GM21576 (cell line): ENCODE measurements around the gene C1QTNF5.

Experiments
- ATAC-seq: cut with Tn5 transposase; IDR thresholded peaks from one replicate; pipeline ENCODE4 v1.9.1; 2021; ENCODE audit warnings: mild to moderate bottlenecking, moderate library complexity; ENCODE audit not compliant: unreplicated experiment

C1QTNF5 gene

DNA sequence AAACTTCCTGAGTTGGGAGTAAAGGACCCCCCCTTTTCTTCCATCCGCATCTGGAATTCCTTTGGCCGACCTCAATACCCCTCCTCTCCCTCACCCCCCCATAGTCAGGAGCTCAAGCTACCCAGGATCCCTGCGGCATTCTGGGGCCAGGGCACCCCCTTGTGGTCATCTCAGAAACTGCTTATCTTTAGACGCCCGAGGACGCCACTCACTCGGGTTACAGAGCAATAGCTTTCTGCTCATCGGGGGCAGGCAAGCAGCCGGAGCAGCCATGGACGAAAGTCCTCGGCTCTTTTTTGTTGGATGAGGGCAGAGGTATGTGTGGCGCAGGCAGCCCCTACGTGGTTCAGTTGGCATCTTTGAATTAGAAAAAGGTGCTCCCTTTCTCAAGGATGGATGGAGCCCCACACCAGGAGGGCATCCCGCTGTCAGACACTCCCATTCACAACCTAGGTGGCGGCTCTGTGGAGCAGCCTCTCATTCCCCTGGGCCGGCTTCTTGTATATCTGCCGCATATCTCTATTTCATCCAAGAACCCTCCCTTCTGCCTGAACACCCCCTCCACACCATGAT lies 2.3 kb downstream of the C1QTNF5 start:
- ATAC-seq: no peak

DNA sequence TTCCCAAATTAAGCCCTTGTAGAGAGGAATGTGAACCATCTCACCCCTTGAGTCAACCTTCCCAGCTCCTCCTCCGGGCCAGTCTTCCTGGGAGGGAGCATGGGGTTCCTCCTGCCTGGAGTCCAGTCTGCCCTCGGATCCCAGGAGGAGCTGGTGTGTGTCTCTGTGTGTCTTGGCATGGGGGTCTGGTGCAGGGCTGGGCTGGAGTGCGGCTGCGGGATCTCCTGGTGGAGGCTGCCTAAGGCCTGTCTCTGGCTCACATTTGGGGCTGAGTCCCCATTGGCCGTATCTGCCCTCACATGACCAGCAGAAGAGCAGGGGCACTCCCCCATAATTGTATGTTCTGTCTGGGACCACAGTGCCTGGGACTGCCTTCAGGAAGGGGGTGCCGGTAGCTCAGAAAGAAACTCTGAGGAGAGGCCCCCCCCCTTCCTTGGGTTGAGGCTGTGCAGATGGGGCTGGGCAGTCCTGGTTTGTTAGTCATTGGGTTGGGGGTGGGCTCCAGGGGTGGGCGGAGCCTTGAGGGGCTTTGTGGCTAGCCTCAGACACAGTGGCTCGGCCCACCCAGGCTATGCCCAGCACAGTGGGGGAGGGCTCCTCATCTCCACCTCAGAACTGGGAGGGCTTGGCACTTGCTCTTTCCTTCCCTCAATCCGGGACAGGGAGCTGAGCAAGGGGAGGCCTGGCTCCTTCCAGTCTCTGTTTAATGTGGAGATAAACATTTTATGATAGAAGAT lies 2.9 kb downstream of the C1QTNF5 start:
- ATAC-seq: no peak

DNA sequence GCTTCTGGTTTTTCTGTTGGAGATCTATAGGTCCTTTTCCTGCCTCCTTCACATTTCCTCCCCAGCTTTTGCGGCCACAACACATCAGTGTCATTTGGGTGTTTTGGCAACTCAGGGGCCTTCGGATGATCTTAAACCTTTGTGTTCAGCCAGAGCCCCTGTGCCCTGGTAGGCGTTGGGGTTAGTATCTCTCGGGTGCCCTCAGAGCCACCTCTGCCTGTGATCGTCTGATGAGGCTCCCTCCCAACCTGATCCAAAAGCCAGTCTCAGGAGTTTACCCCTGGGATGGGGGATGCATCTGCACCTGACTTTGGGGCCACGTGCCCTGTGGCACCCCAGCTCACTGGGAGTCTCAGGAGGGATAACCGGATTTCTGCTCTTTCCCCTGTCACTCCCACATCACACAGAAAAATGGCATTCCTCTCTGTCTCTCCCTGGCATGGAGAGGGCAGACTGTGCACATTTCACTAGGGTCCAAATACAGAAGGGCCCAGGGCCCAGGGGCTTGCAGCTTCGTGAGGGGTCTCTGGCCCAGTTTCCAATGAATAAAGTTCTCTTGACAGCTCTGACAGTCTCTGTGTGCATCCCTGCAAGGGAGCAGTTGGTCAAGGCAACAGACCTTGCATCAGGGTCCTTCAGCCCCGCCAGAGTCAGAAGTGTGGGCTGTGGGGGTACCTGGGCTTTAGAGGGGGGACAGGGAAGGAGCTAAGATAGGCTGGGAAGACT lies 3.8 kb downstream of the C1QTNF5 start:
- ATAC-seq: no peak

DNA sequence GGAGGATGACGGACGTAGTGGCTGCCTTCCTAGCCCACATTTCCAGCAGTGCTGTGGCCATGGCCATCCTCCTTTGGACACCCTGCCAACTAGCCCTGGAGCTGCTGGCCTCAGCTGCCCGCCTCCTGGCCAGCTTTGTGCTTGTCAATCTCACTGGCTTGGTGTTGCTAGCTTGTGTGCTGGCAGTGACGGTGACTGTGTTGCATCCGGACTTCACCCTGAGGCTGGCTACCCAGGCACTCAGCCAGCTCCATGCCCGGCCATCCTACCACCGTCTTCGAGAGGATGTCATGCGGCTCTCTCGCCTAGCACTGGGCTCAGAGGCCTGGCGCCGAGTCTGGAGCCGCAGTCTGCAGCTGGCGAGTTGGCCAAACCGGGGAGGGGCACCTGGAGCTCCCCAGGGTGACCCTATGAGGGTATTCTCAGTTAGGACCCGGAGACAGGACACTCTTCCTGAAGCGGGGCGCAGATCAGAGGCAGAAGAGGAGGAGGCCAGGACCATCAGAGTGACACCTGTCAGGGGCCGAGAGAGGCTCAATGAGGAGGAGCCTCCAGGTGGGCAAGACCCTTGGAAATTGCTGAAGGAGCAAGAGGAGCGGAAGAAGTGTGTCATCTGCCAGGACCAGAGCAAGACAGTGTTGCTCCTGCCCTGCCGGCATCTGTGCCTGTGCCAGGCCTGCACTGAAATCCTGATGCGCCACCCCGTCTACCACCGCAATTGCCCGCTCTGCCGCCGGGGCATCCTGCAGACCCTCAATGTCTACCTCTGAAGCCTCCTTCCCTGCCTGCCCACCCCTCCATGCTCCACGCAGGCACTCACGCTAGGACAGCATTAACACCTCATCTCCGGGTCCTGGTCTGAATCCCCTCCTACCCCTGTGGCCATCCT lies 4.8 kb downstream of the C1QTNF5 start:
- ATAC-seq: no peak

DNA sequence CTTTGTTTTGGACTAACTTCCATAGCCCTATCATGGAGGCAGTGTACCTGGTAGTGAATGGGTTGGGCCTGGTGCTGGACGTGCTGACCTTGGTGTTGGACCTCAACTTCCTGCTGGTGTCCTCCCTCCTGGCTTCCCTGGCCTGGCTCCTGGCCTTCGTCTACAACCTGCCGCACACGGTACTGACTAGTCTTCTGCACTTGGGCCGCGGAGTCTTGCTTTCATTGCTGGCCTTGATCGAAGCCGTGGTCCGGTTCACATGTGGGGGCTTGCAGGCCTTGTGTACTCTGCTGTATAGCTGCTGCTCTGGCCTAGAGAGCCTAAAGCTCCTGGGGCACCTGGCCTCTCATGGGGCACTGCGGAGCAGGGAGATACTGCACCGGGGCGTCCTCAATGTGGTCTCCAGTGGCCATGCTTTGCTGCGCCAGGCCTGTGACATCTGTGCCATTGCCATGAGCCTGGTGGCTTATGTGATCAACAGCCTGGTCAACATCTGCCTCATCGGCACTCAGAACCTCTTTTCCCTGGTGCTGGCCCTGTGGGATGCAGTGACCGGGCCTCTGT lies 5.5 kb downstream of the C1QTNF5 start:
- ATAC-seq: no peak

DNA sequence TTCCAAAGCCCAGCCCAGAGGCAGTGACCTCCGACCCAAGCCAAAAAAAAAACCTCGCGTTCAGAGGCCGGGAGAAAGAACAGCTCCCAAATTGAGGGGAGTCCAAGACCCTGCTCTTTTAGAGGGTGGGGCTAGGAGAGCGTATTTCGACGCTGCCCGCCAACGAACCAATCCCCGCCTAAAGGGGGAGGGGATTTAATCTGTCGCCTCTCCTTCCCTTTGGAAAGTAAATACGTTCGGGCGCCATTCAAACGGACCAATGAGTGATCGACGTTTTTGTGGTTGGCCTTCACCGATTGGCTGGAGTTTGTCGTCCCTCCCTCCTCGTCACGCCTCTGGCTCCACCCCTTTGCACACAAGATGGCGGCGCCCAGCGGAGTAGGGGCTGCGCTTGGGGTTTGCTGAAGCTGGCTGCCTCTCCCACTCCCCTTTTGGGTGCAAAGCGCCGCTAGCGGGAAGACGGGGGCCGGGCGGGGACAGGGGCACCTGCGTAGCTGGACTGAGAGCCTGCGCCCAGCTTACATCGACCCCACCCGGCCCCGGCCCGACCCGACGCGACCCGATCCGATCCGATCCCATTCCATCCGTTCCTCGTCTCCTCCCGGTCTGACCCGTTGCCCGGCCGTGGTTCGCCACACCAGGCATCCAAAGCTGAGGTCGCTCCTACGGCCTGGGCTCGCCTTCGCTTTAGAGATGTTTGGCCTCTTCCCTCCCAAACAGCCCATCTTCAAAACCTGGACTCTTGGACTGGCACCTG lies 6.3 kb downstream of the C1QTNF5 start, which contains the start of gene RNF26:
TSS of gene RNF26 (plus strand) at position 354 of the 757 bp plus-strand sequence. CDS start 596 bp downstream, outside the sequence.
- ATAC-seq: peak; percentile 94

DNA sequence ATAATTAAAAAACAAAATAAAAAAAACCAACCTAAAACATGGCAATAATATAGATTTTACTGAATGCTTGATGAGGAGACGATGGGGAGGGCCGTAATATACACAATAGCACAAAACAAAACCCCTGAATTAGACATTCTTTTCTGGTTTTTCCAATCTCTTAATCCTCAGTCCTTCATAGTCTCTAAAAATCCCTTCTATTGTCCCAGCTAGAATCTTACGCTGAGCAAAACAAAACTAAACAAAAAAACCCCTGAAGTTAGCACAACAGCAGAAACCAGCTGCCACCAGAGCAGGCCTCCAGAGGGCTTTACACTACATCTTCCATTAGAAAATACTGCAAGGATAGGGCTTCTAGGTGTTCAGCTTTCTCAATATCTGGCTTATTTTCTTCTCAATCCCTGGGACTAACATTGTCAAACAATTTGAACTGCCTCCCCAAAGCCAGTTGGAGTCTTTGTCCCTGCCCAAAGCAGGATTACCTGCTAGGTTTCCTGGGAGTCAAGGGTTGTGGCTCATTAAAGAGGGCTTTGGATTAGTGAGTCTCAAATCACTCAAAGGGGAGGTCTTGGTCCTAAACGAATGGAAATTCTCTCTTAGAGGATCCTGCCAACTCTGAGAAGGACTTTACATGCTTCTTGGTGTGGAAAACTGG lies 8.4 kb downstream of the C1QTNF5 start:
- ATAC-seq: no peak

DNA sequence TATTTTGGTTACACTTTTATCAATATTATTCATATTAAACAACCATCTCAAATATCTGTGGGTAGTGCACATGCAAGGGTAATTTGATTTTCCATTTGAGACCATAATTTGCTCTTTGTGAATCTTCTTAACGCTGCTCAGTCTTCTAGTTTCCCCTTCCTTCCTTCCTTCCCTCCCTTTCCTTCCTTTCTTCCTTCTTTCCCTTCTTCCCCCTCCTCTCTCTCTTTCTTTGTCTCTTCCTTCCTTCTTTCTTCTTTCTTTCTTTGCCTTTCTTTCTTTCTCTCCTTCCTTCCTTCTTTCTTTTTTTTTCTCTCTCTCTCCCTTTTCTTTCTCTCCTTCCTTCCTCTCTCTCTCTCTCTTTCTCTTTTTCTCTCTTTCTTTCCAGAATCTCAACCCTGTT lies 10.4 kb downstream of the C1QTNF5 start:
- no peak for ATAC-seq

DNA sequence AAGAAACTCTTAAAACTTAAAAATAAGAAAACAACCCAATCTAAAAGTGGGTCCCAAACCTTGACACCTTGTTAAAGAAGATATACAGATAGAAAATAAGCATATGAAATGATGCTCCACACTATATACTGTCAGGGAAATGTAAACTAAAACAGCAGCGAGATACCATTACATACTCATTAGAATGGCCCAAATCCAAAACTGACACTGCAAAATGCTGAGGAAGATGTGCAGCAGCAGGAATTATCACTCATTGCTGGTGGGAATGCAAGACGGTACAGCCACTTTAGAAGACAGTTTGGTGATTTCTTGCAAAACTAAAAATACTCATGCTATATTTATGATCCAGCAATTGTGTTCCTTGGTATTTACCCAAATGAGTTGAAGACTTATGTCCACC lies 11.4 kb downstream of the C1QTNF5 start:
- no peak for ATAC-seq

DNA sequence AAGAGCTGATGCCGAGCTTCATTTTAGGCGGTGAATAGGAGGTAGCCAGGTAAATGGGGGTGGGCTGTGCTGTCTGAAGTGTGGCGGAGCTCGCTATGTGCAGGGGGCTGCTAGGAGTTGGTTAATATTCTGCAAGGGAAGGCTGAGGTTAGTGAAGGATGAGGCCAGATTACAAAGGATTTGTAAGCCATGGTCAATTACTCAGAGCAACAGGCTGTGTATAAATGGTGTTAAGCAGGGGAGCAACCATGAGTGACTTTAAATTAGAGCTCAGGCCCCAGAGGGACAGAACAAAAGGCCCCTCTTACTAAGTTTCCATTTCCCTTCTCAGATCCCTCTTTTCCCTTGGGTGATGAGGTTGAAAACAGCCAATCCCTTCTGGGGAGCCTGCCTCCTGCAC lies 16.5 kb downstream of the C1QTNF5 start:
- ATAC-seq: no peak

DNA sequence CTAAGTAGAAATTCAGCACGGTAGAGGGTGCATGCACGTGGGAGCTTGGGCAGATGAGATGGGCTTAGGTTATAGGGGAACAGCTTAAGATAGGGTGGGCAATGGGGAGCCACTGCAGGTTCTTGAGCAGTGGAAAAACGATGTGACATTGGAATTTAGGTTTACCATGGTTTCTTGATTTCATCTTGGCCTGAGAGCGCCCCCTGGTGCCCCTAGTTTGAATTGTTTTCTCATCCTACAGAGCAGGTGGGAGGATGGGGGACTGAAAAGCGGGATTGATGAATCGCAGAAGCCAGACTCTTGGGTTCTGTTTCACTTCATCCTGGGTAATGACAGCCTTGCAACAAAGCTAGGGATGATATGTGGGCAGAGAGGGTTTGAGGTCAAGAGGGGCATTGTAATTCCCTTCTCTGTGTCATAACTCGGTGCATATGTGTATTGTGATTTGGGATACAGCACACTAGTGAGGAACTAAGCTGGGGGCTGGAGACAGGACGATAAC lies 17.1 kb downstream of the C1QTNF5 start:
- ATAC-seq: no peak

DNA sequence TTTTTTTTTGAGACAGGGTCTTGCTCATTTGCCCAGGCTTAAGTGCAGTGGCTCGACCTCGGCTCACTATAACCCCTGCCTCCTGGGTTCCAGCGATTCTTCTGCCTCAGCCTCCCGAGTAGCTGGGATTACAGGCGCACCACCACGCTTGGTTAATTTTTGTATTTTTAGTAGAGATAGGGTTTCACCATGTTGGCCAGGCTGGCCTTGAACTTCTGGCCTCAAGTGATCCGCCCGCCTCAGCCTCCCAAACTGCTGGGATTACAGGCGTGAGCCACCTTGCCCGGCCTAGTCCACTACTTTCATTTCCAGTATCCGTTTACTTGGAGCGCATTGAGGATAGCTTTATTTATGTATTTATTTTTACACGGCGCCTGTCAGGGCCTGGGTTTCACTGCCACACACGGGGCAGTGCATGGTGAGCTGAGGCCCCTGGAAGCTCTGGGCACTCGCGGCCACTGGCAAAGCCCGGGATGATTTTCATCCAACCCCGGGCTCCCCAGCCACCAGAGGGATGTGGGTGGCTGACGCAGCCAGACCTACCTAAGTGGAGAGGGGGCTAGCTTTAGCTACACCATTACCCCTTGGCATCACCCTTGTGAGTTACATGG lies 17.7 kb downstream of the C1QTNF5 start:
- no peak for ATAC-seq

DNA sequence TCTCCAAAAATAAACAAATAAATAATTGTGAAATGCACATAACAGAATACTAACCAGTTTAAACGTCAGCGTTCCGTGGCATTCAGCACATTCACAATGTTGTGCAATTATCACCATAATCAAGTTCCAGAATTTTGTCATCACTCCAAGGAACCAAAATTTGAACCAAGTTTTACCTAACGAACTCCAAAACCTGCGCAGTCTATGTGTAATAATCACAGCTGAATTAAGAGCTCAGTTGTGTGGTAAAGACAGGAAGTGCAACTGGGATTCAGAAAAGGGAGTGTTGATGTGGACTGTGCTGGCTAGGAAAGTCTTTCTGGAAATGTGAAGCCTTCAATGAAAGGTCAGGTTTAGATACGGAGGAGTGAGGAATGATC lies 18.3 kb downstream of the C1QTNF5 start:
- no peak for ATAC-seq

DNA sequence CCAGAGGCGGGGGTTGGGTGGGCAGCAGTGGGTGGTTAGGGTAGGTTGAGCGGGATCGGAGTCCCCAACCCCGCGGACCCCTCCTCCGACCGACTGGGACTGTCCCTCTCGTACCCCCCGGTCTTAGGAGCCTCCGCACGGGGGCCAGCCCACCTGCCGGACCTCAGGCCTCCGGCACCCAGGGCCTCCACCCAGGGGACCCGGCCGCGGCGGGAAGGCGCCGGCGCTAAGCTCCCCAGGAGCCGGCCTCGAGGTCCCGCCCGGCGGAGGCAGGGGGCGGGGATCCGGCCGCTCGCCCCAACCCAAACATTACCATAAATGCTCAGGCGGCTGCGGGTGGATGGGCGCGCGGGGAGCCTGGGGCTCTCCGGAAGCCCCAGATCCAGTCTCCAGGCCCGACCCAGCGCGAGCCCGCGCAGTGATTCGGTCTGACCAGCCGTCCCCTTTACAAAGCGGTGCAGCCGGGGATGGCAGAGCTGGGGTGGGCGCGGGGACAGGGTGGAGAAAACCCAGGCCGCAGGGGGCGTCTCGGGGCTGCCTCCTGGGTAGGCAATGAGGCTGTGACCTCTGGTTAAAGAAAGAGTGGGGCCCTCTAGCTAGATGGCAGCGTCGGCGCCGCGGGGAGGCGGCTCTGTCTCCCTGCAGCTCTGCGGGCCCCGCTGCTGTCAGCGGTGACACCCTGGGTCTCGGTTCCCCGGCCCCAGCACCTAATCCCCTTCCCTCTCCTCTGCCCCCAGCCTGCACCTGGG lies 19.7 kb downstream of the C1QTNF5 start:
- ATAC-seq: peak; percentile 52

DNA sequence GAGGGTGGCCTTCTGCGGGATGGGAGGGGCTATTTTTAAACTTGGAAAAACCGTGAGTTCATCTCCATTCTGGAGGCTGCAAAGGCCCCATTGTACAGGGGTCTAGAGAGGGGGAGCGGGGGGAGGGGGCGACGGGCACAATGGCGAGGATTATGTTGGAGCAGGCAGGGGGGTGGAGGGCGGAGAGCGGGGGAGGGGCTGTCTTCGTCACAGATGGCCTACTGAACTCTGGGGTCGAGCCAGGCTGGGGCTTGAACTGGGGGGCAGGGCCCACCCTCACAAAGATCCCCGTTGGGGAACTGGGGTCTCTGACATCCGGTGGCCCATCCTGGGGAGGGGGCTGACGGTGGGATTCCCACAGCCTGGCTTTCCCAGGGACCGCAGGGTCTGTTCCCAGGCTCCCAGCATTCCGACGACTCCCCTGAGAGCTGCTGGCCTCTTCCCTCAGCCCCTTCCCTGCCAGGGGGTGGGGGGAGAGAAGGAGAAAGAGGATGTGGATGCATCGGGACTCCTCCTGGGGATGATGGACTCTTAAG lies 20.4 kb downstream of the C1QTNF5 start:
- no peak for ATAC-seq

DNA sequence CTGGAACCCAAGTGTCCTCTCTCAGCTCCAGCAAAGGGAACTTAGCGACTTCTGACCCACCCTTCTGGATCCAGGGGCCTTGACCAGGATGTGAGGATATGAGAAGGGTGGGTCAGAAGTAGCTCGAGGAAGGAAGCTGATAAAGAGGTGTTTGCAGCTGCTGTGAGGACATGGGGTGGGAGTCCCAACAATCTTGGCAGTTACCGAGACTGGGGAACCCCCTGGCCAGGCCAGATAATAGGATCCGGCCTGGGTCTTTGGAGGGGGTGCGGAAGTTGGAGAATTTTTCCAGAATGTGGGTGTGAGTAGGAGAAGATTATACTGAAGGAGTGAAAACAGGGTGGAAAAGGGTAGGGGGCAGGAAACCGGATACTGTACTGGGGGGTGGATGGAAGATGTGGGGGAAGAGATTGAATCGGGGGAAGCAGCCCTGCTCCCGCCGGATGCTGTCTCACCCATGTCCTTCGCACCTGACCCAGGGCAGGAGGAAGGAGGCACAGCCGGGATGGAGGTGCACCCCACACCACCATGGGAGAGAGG lies 20.9 kb downstream of the C1QTNF5 start:
- no peak for ATAC-seq

DNA sequence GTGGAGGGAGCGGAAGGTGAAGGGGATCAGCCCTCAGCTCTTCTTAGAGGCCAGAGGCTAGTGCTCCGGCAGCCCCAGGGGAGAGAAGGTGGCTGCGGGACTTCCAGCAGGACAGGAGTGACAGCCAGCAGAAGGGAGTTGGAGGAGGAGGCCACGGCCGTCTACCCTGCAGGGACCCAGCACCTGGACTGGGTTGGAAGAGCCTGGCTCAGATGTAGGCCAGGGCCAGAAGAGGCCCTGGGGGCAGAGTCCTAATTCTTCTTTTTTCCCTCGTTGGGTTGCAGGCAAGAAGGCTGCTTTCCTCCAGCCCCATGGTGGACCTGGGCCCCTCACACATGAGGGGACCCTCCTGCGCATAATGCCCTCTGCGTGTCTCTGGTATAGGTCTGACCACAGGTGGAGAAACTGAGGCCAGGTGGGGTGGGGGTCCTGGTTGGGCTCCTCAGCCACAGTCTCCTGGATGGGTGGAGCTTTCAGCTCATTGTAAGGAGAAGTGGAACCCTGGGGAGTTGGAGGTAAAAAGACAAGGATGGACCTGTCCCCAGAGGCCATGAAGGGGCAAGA lies 21.5 kb downstream of the C1QTNF5 start:
- no peak for ATAC-seq
